Measurements from ENCODE around the gene ERN2. TPM values are rescaled to one million over a fixed set of nuclear protein-coding genes. Genes with fewer than 3 reads are reported as not detected.

ERN2 gene
- total RNA-seq, 1 donor from 2014 or later: 0.29 TPM

DNA sequence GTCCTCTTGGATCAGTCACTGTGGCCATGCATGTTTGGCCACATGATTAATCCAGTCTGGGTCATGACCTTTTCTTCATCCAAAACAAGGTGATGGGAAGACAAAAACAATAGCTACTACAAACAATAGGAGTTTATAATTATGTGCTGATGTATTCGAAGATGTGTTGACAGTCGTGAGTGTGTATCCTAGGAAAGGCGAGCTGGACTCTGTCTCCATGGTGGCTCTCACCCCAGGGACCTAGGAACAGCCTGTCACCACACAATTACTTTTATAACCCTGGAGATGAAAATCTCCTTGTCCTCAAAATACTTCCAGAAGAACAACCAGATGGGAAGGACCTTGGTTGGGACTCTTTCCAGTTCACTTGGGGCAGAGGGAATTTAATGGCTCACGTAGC lies 44.1 kb downstream of the ERN2 start:
- no peak for TF ChIP-seq CTCF (IDR thresholded peaks at IDR 0.05)
- ATAC-seq: no peak

GRCh38 chr16:23668225-23668624 lies 44.8 kb downstream of the ERN2 start:
- Histone ChIP-seq H3K36me3 (peaks cover 76% of the 10 kb centered on the region), H3K9me3 (no peaks in the 10 kb centered on the region), H3K27ac (no peak overlapping the region), H3K27me3 (no peaks in the 10 kb centered on the region), H3K4me1 (no peaks in the 10 kb centered on the region), H3K4me3 (no peak overlapping the region)
- intact Hi-C loops (cut with DNase I): no loop called here
- ATAC-seq: no peak
- no peak for TF ChIP-seq CTCF (IDR thresholded peaks at IDR 0.05)
- no peak for DNase-seq

More for the DNA sequence above, 44.1 kb downstream of the ERN2 start:
- DNase-seq: no peak
- H3K4me3 ChIP-seq: no peak overlapping the region
- no peaks in the 10 kb centered on the region for H3K9me3 ChIP-seq
- peaks cover 70% of the 10 kb centered on the region for H3K36me3 ChIP-seq
- no peak overlapping the region for H3K27ac ChIP-seq
- intact Hi-C loops (cut with DNase I): no loop called here
- no peaks in the 10 kb centered on the region for H3K27me3 ChIP-seq
- H3K4me1 ChIP-seq: no peaks in the 10 kb centered on the region

- H3K4me1 ChIP-seq: no peaks in the 10 kb centered on the region
- peaks cover 85% of the 10 kb centered on the region for H3K36me3 ChIP-seq
- no peak for ATAC-seq
Observed at GRCh38 chr16:23667355-23667659, 45.7 kb downstream of the ERN2 start.

GRCh38 chr16:23666571-23667354 lies 46.3 kb downstream of the ERN2 start:
- no peak for TF ChIP-seq CTCF (IDR thresholded peaks at IDR 0.05)
- H3K27me3 ChIP-seq: no peaks in the 10 kb centered on the region
- peaks cover 90% of the 10 kb centered on the region for H3K36me3 ChIP-seq
- DNase-seq (no peak), ATAC-seq (no peak)
- H3K4me1 ChIP-seq: no peaks in the 10 kb centered on the region
- H3K9me3 ChIP-seq: no peaks in the 10 kb centered on the region
- H3K27ac ChIP-seq: no peak overlapping the region
- intact Hi-C loops (cut with DNase I): no loop called here
- no peak overlapping the region for H3K4me3 ChIP-seq

More at GRCh38 chr16:23667355-23667659, 45.7 kb downstream of the ERN2 start:
- Histone ChIP-seq H3K27me3 (no peaks in the 10 kb centered on the region), H3K4me3 (no peak overlapping the region), H3K9me3 (no peaks in the 10 kb centered on the region), H3K27ac (no peak overlapping the region)
- no peak for DNase-seq
- no peak for TF ChIP-seq CTCF (IDR thresholded peaks at IDR 0.05)
- intact Hi-C loops (cut with DNase I): no loop called here

DNA sequence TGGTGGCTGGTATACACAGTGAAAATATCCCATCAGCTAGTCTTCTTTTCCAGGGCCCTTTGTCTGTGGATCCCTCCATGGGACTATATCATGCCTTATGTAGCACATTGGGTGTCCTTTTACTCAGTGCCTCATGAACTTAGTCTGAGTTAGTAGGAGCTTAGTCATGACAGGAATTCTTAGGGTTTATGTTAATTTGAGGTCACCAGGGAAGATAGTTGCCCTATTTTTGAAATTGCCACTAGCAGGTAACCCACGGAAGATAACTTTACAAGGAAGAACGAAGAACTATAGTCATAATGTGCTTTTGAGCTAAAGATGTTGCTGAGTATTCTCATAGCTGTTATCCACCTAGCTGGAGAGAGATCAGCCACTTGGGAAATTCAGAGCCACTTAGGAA lies 49.1 kb downstream of the ERN2 start:
- Histone ChIP-seq H3K4me1 (no peaks in the 10 kb centered on the region), H3K9me3 (no peaks in the 10 kb centered on the region), H3K27ac (no peak overlapping the region), H3K36me3 (peaks cover 97% of the 10 kb centered on the region), H3K4me3 (no peak overlapping the region), H3K27me3 (no peaks in the 10 kb centered on the region)
- no peak for DNase-seq
- no peak for TF ChIP-seq CTCF (IDR thresholded peaks at IDR 0.05)
- intact Hi-C loops (cut with DNase I): no loop called here
- no peak for ATAC-seq
